8988T (cell line): ENCODE measurements around the gene CLDN16.

Experiments
- DNase-seq: peaks from one replicate; pipeline ENCODE4 v3.0.0; 2011

Gene CLDN16

DNA sequence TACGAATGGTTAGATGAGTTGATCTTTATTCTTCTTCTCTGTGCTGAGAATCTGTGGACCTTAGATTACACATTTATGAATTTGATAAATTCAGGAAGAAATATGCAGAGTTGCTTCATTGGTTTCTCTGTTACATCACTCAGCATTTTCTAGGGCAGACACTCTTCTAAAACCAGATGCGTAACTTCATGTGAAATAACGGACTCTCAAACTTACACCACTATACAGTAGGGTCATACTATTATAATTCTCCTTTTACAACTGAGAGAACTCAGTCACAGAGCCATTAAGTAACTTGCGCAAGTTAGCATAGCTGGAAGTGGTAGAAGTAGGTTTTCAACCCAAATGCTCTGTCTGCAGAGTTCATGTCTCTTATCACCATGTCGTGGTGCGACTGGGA, 56.0 kb downstream of the CLDN16 start:
- DNase-seq, result no peak

DNA sequence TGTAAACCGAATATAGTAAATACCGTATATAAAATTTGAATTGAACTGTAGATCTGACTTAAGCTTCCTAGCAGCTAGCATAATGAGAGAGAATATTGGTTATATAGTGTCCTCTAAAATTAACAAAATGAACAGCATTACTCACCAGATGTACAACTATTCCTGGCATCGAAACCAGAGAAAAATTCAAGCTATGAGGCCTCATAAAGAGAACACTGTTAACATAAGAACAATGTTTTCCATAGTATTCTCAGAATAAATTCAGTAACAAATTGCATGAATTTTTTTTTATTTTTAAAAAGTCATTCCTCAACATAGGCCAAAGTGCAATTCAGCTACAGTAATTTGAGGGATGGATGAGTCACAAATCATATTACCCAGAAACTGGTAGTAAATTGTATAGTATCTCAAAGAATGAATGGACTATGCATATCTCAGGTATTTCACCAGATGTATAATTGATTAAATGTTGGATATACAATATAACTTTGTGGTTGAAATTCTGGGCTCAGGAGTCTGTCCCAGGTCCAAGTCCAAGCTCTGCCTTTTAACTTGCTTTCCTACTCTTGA, 56.7 kb downstream of the CLDN16 start:
- DNase-seq, result no peak

DNA sequence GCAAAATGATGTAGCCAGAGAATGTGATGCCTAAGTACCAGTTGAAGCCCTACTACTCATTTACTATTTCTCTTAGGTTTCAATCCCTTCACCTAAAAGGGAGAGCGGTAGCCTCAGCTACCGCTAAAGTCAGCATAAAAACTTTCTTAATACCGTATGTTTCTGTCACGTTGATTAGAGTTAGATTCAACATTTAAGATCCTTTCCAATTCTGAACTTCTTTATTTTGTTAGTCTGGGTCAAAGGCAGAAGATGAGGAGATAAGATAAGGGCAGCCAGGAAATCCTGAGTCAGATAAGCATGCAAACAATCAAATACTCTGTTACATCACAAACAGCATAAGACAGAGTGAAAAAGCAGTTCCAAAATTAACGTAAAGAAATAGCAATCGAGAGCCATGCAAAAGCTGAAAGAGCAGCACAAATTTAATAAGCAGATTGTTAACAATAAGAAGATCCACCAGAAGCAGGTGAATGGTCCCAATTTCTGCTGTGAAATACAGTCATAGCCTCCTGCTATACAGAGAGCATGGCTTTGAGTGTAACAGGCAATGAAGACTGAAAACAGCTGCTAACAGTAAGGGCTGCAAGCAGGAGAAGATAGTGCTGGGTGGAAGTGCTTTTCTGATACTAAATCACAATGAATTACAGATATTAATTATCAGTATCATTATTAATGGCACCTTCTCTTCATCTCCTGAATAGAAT, 58.8 kb downstream of the CLDN16 start:
- no peak for DNase-seq

DNA sequence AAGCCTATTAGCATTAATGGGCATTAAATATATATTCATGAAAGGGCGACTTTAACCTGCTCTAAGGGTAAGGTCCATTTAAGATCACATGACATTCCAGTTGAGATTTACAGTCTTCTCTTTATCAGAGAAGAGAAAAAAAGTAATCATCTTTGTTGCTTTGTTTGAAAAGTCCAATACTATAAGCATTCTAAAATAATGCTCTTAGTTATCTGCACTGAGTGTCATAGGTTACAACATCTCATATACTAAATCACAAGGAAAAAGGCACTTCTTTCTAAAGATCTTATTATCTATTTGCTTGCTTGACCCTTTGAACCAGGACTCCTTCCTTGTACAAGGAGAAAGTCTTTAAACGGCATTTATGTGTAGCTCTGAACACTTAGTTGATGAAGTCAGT, 60.3 kb downstream of the CLDN16 start:
- DNase-seq, result no peak

DNA sequence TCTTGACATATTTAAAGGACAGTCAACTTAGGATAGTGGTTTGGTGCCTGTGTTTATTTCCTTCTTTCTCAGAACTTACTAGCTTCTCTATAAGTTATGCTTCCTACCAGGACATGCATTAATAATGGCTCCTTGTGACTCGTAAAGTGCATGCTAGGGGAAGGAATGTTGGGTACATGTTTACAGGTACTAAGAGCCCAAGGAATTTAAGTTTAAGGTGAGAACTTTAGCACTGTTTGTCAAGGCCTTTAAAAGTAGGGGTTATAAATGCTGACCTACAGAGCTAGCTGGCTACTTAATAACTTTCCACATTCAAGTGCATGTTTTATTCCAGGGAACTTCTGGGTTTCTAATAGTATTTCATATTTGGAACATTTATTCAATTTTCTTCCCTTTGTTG, 61.8 kb downstream of the CLDN16 start, which contains the start of gene TMEM207:
Gene TMEM207 (minus strand): TSS at position 101 of the 400 bp plus-strand sequence. CDS start 92 bp downstream, at position 9.
- DNase-seq, result no peak

DNA sequence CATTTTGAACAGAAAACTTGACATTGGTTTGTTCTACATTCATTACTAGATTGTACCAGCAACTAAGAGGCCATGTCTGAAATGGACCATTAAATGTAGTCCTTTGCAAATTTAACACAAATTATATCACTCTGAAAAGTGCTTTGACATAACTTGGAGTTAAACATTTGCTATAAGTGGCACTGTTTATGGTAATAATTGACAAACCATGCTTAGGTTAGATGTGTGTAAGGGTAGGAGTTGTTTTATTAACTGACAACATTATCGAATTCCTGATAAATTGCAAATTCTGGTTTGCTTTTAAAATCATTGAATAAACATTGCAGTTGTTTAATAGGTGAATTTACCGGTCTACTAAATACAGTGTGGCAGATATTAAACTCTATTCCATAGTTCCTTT, 67.9 kb downstream of the CLDN16 start:
- DNase-seq, result no peak

DNA sequence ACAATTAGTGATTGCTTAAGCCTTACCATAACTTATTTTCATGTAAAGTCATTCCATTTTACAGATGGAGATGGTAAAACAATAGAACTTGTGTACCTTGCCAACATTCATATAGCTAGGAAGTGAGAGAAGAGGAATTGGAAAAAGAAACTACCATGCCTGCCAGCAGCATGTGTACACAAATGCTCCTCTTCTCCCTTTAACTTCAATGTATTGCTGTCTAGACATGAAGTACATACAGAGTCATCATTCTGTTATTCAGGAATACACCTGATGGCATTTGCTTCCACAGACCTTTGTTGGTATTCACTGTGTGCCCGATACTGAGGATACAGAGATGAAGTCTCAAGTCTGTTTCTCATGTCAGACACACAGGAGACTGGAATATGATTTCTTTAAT, 68.8 kb downstream of the CLDN16 start:
- no peak for DNase-seq

DNA sequence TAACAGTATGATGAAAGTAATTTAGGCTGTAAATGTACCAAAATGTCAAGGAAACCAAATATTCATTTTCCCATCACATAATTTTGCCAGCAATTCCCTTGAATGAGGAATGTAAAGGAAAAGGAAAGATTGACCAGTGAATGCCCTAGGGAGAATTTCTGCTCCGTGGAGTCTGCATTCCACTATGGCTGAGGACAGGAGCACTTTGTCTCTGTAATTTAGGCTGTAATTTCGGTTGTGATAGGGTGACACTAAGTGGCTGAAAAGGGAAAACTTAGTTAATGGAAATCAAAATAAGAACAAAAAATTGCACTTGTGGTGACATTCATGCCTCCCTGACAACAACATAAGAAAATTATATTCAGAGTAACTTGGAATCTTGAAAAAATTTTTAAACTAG, 70.1 kb downstream of the CLDN16 start:
- no peak for DNase-seq
